Sigmoid colon (tissue), 7 donors: ENCODE data around the gene TTC31. TPM values are rescaled to one million over a fixed set of nuclear protein-coding genes. Genes with fewer than 3 reads are reported as not detected.
"Not testable (repeated sequence)": the region's sequence is repeated elsewhere in the genome, so short reads cannot be mapped to it uniquely, and the experiment has no call there.

ENCODE experiments used
- DNase-seq: peaks from one replicate; pipeline ENCODE4 v3.0.0-alpha.2; 2019
- H3K27ac ChIP-seq, 4 donors: fragments of 200-600 bp; sonication (generic); one replicate each; pipeline ENCODE4 v1.5.1; 2016 to 2019; ENCODE audit warnings: mild to moderate bottlenecking in 1 of 4
- H3K27me3 ChIP-seq, 3 donors: fragments of 200-600 bp; sonication (generic); one replicate each; pipeline ENCODE4 v1.5.1; 2019; ENCODE audit warnings: mild to moderate bottlenecking in 1 of 3
- H3K36me3 ChIP-seq, 4 donors: fragments of 200-600 bp; sonication (generic); one replicate each; pipeline ENCODE4 v1.5.1; 2016 to 2019
- H3K4me1 ChIP-seq, 4 donors: fragments of 200-600 bp; sonication (generic); one replicate each; pipeline ENCODE4 v1.5.1; 2017 to 2019
- H3K4me3 ChIP-seq, 4 donors: fragments of 200-600 bp; sonication (generic); one replicate each; pipeline ENCODE4 v1.5.1; 2017 to 2019; ENCODE audit warnings: mild to moderate bottlenecking in 2 of 4, moderate library complexity in 1 of 4
- H3K9me3 ChIP-seq, 4 donors: fragments of 200-600 bp in 3 of 4; sonication (generic) in 3 of 4; one replicate each; pipeline versions ENCODE4 v1.5.1 to v1.6.1; 2013 to 2019
- EP300 ChIP-seq, 4 donors: sonication (generic); formaldehyde crosslinking; IDR thresholded peaks; one replicate each; pipeline ENCODE4 v1.6.1; 2017; ENCODE audit warnings: antibody characterized with exemption in 4 of 4
- POLR2A ChIP-seq, 2 donors: fragments of 450-650 bp; IDR thresholded peaks; one replicate each; pipeline ENCODE4 v1.6.1; 2016; ENCODE audit warnings: antibody characterized with exemption in 2 of 2, mild to moderate bottlenecking in 2 of 2, moderate library complexity in 2 of 2
- POLR2AphosphoS5 ChIP-seq, 4 donors: sonication (generic); formaldehyde crosslinking; IDR thresholded peaks; one replicate each; pipeline ENCODE4 v1.6.1; 2017; ENCODE audit warnings: antibody characterized with exemption in 4 of 4
- WGBS, 2 donors: extraction: QIAGEN DNeasy Blood & Tissue Kit; methylation state at CpG; one replicate each; pipeline ENCODE4 v1.1.7; 2013; 5-methylcytosine and 5-hydroxymethylcytosine counted together
- intact Hi-C: fragments of 100-400 bp; cut with DNase I; formaldehyde crosslinking; loops from one replicate; pipeline ENCODE4 v1.15.1; 2023
- polyA plus RNA-seq, 3 donors: library from polyadenylated mRNA; stranded (reverse); fragments of 200-250 nt; gene quantifications; one replicate each; pipeline ENCODE4 v1.2.3, GENCODE V29; 2013
- total RNA-seq, 4 donors: library from RNA; depleted of rRNA; stranded (reverse); fragments of >200 nt; gene quantifications; one replicate each; pipeline ENCODE4 v1.1.0, GENCODE V29; 2016
- TF ChIP-seq, protein P1 (sequence below), 4 experiments: fragments of 450-650 bp in 3 of 4; fragments of 200-600 bp in 1 of 4; IDR thresholded peaks; one replicate each; pipeline ENCODE4 v1.5.1; 2016 to 2019; ENCODE audit warnings: antibody characterized with exemption in 4 of 4, mild to moderate bottlenecking in 3 of 4, moderate library complexity in 2 of 4
- donor health status: healthy with polysubstance abuse.
- donor health status: Bipolar disorder and iron deficiency.
- donor health status: healthy.

The TTC31 gene
- total and polyA plus RNA-seq, 7 donors, result 12.7 to 29.6 (median 22.4) TPM

DNA sequence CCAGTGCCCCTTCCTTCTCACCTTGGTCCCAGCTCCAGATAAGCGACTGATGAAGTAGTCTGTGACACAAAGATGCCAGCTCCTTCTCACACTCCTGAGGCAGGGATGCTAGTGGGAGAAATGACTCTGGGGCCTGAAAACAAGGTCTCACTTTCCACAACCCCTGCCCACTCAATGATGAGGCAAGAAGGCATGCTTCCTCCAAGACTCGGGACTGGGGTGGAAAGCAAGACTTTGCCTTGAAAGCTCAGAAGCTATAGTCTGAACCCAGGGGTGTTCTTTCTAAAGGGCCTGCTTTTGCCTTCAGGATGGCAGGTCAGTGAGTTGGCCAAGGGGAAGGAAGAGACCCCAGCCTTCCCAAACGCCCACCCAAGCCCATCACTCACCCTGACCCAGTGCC is 1.4 kb upstream of the TTC31 start:
- peaks cover 0 to 33% (median 28%) of the 10 kb centered on the region in 4 donors for H3K4me1 ChIP-seq
- no peak for DNase-seq
- no peak for TF ChIP-seq EP300 (IDR thresholded peaks at IDR 0.05)
- TF ChIP-seq, protein P1, sequence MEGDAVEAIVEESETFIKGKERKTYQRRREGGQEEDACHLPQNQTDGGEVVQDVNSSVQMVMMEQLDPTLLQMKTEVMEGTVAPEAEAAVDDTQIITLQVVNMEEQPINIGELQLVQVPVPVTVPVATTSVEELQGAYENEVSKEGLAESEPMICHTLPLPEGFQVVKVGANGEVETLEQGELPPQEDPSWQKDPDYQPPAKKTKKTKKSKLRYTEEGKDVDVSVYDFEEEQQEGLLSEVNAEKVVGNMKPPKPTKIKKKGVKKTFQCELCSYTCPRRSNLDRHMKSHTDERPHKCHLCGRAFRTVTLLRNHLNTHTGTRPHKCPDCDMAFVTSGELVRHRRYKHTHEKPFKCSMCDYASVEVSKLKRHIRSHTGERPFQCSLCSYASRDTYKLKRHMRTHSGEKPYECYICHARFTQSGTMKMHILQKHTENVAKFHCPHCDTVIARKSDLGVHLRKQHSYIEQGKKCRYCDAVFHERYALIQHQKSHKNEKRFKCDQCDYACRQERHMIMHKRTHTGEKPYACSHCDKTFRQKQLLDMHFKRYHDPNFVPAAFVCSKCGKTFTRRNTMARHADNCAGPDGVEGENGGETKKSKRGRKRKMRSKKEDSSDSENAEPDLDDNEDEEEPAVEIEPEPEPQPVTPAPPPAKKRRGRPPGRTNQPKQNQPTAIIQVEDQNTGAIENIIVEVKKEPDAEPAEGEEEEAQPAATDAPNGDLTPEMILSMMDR (IDR thresholded peaks at IDR 0.05), result no peak
- no peak for TF ChIP-seq POLR2A (IDR thresholded peaks at IDR 0.05)
- TF ChIP-seq POLR2AphosphoS5 (IDR thresholded peaks at IDR 0.05), result no peak
- WGBS, 2 donors, result 52 to 77% methylated on average over 3 of the region's 3 CpGs
- H3K27ac ChIP-seq, result peak overlapping the region; percentile 87 to 92 (median 90)
- intact Hi-C loops, result no loop called here
- no peaks in the 10 kb centered on the region for H3K27me3 ChIP-seq
- H3K9me3 ChIP-seq, result no peaks in the 10 kb centered on the region
- peaks cover 0 to 56% (median 9%) of the 10 kb centered on the region in 4 donors for H3K36me3 ChIP-seq
- H3K4me3 ChIP-seq, result peak overlapping the region; percentile 62 to 79 (median 76)

DNA sequence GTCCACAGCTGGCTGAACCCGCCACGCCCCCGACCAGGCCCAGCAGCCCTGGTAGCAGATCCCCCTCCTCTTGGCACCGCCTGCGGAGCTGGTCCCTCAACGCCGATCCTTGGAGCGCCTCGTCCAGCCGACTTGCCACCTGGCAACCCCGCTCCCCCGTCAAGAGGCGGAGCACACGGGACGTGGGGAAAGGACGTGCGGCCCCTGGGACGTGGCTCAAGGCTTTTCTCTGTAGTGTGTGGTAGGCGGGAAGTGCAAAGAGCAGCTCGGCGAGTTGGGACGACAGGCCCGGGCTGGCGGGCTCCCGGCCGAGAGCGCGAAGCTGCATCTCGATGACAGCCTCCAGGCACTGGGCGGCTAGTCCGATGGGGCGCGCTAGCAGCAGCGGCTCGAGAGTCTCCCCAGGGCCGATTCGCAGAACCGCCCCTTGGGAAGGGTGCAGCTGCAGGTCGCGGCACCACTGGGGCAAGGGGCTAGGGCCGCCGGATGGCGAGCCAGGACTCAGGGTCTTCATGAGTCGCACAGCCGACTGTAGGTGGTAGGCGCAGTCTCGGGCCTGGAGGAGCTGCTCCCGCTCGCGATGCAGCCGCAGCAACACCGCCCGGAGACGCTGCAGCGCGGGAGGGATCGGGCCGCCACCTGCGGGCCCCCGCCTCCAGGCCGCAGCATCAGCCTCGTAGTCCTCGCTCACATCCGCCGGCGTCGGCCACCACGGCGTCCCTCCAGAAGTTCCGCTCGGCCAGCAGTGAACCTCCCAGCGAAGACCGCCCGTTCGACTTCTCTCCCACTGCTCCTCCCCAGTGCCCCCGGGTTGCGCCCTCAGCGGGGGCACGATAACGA is 700 bp upstream of the TTC31 start:
- no peak for DNase-seq
- Histone ChIP-seq H3K9me3 (no peaks in the 10 kb centered on the region), H3K4me3 (peak overlapping the region; percentile 62 to 79 (median 76)), H3K27ac (peak overlapping the region; percentile 87 to 92 (median 90)), H3K4me1 (peaks cover 0 to 33% (median 28%) of the 10 kb centered on the region in 4 donors), H3K36me3 (peaks cover 0 to 58% (median 8%) of the 10 kb centered on the region in 4 donors), H3K27me3 (no peaks in the 10 kb centered on the region)
- intact Hi-C loops, result loop anchor here (1.0 to 2.0 kb wide), 2 partner anchors 27 to 73 kb away; partner anchors contain the start of genes DOK1 and INO80B
- WGBS, 2 donors, result 1 to 2% methylated on average over 80 of the region's 80 CpGs
- no peak for TF ChIP-seq EP300 (IDR thresholded peaks at IDR 0.05)
- TF ChIP-seq POLR2AphosphoS5 (IDR thresholded peaks at IDR 0.05), result no peak
- no peak for TF ChIP-seq POLR2A (IDR thresholded peaks at IDR 0.05)
- TF ChIP-seq, protein P1 (IDR thresholded peaks at IDR 0.05), result no peak

DNA sequence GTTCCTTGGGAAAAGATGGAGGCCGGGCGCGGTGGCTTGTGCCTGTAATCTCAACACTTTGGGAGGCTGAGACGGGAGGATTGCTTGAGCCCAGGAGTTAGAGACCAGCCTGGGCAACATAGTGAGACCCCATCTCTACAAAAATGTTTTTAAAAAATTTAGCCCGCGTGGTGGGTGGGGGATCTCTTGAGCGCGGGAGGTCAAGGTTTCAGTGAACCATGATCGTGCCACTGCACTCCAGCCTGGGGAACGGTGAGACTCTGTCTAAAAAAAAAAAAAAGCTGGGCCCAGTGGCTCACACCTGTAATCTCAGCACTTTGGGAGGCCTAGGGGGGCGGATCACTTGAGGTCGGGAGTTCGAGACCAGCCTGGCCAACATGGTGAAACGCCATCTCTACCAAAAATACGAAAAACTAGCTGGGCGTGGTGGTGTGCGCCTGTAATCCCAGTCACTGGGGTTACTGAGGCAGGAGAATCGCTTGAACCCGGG is 839 bp downstream of the TTC31 start:
- H3K9me3 ChIP-seq, DNase-seq, H3K27me3 ChIP-seq: not testable (repeated sequence)
- WGBS, 2 donors, result 84 to 86% methylated on average over 19 of the region's 19 CpGs
- intact Hi-C loops, result loop anchor here (1.0 to 2.0 kb wide), 4 partner anchors 24 to 104 kb away; partner anchors contain the start of genes AUP1, DOK1, HTRA2 and PCGF1
- H3K4me1 ChIP-seq, result peaks cover 0 to 33% (median 28%) of the 10 kb centered on the region in 4 donors
- peaks cover 0 to 58% (median 11%) of the 10 kb centered on the region in 4 donors for H3K36me3 ChIP-seq
- H3K27ac ChIP-seq, result peak overlapping the region; percentile 87 to 92 (median 90)
- peak overlapping the region; percentile 62 to 79 (median 76) for H3K4me3 ChIP-seq

DNA sequence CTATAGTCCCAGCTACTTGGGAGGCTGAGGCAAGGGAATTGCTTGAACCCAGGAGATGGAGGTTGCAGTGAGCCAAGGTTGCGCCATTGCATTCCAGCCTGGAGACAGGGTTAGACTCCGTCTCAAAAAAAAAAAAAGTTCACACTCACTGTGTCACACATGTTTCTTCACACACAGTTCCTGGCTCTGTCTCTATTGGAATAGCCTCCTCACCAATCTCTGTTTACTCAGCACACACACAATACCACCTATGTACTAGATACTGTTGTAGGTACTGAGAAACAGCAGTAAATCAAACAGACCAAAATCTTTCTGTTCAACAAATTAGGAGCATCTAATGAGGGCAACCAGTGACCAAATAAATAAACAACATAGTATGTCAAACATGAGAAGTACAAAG is 3.3 kb downstream of the TTC31 start:
- Histone ChIP-seq H3K36me3 (peaks cover 0 to 61% (median 25%) of the 10 kb centered on the region in 4 donors), H3K27me3 (no peaks in the 10 kb centered on the region), H3K9me3 (no peaks in the 10 kb centered on the region), H3K4me3 (no peak overlapping the region), H3K27ac (no peak overlapping the region), H3K4me1 (peaks cover 0 to 27% (median 21%) of the 10 kb centered on the region in 4 donors)
- TF ChIP-seq POLR2AphosphoS5 (IDR thresholded peaks at IDR 0.05) (no peak), POLR2A (IDR thresholded peaks at IDR 0.05) (no peak), EP300 (IDR thresholded peaks at IDR 0.05) (no peak)
- TF ChIP-seq, protein P1 (IDR thresholded peaks at IDR 0.05), result no peak
- intact Hi-C loops, result no loop called here
- 94 to 97% methylated on average over 2 of the region's 2 CpGs for WGBS, 2 donors
- DNase-seq, result no peak
